GM23338 (cell line): ENCODE measurements around the gene HOXA10. TPM values are rescaled to one million over a fixed set of nuclear protein-coding genes. Genes with fewer than 3 reads are reported as not detected.

Experiments used
- ATAC-seq: fragments of 200-7000 bp; cut with Tn5 transposase; 3 replicates; pipeline ENCODE4 v1.9.1; 2020
- DNase-seq: peaks from one replicate; pipeline ENCODE4 v3.0.0-alpha.2; 2015; ENCODE audit warnings: low spot score
- H2AFZ ChIP-seq: fragments of 200-600 bp; sonication (generic); 2 replicates; pipeline ENCODE4 v1.8.0; 2016; ENCODE audit warnings: antibody characterized with exemption, mild to moderate bottlenecking, moderate library complexity
- H3F3A ChIP-seq: fragments of 200-600 bp; sonication (generic); replicated peaks from 2 replicates; pipeline ENCODE4 v1.8.0; 2017; ENCODE audit warnings: antibody characterized with exemption, mixed run types, low read depth
- H3K27ac ChIP-seq: fragments of 200-600 bp; sonication (generic); 2 replicates; pipeline ENCODE4 v1.6.1; 2016; ENCODE audit warnings: low read depth
- H3K27me3 ChIP-seq: fragments of 200-600 bp; sonication (generic); 2 replicates; pipeline ENCODE4 v1.8.0; 2016; ENCODE audit warnings: mild to moderate bottlenecking, mixed run types, moderate library complexity; ENCODE audit not compliant: insufficient read depth
- H3K36me3 ChIP-seq: fragments of 200-600 bp; sonication (generic); 2 replicates; pipeline ENCODE4 v1.8.0; 2016; ENCODE audit warnings: mild to moderate bottlenecking; ENCODE audit not compliant: insufficient read depth
- H3K4me1 ChIP-seq: fragments of 200-600 bp; sonication (generic); 2 replicates; pipeline ENCODE4 v1.8.0; 2016; ENCODE audit warnings: mild to moderate bottlenecking, moderate library complexity; ENCODE audit not compliant: insufficient read depth
- H3K4me2 ChIP-seq: fragments of 200-600 bp; sonication (generic); 2 replicates; pipeline ENCODE4 v1.7.1; 2017; ENCODE audit warnings: mixed run types
- H3K4me3 ChIP-seq: fragments of 200-600 bp; sonication (generic); 2 replicates; pipeline ENCODE4 v1.6.1; 2016; ENCODE audit warnings: mixed run types
- H3K79me2 ChIP-seq: fragments of 200-600 bp; sonication (generic); replicated peaks from 2 replicates; pipeline ENCODE4 v1.8.0; 2017; ENCODE audit warnings: mild to moderate bottlenecking; ENCODE audit not compliant: insufficient read depth
- H3K9me2 ChIP-seq: fragments of 200-600 bp; sonication (generic); 2 replicates; pipeline ENCODE4 v1.8.0; 2017; ENCODE audit not compliant: insufficient read depth
- H4K20me1 ChIP-seq: fragments of 200-600 bp; sonication (generic); replicated peaks from 2 replicates; pipeline ENCODE4 v1.8.0; 2017; ENCODE audit warnings: mild to moderate bottlenecking; ENCODE audit not compliant: insufficient read depth
- H3K27ac Mint-ChIP-seq: 2 replicates; pipeline ENCODE4 v1.8.0; 2020; ENCODE audit warnings: inconsistent platforms, mild to moderate bottlenecking, moderate library complexity, mixed read lengths
- H3K27me3 Mint-ChIP-seq: 3 replicates; pipeline ENCODE4 v1.8.0; 2022; ENCODE audit warnings: low read depth, mild to moderate bottlenecking, moderate library complexity, mixed read lengths, inconsistent platforms; ENCODE audit not compliant: insufficient read depth, poor library complexity
- H3K36me3 Mint-ChIP-seq: 3 replicates; pipeline ENCODE4 v1.8.0; 2021; ENCODE audit warnings: low read depth, mild to moderate bottlenecking, inconsistent platforms, moderate library complexity, mixed read lengths
- H3K4me1 Mint-ChIP-seq: 3 replicates; pipeline ENCODE4 v1.8.0; 2020; ENCODE audit warnings: mild to moderate bottlenecking, inconsistent platforms, mixed read lengths
- H3K4me3 Mint-ChIP-seq: 3 replicates; pipeline ENCODE4 v1.8.0; 2021; ENCODE audit warnings: moderate library complexity, mild to moderate bottlenecking, inconsistent platforms, mixed read lengths
- H3K9me3 Mint-ChIP-seq: 3 replicates; pipeline ENCODE4 v1.8.0; 2020; ENCODE audit warnings: moderate library complexity, mild to moderate bottlenecking, inconsistent platforms, mixed read lengths
- CREB1 ChIP-seq: fragments of 250-450 bp; sonication (Bioruptor Pico); IDR thresholded peaks from 2 replicates; pipeline ENCODE4 v1.5.0; 2020; ENCODE audit warnings: low read depth, mild to moderate bottlenecking, moderate library complexity
- CTCF ChIP-seq, 2 experiments: fragments of 200-600 bp in 1 of 2; sonication (generic) in 1 of 2; conservative IDR thresholded peaks; 2 replicates each; pipeline versions ENCODE4 v1.5.1 to v1.6.1; 2016 to 2017; ENCODE audit warnings: antibody characterized with exemption in 2 of 2, low read depth in 2 of 2, mild to moderate bottlenecking in 2 of 2, moderate library complexity in 1 of 2
- EZH2 ChIP-seq: fragments of 200-600 bp; sonication (generic); IDR thresholded peaks from one replicate; pipeline ENCODE4 v1.8.0; 2017; ENCODE audit warnings: antibody characterized with exemption, mild to moderate bottlenecking, low read depth; ENCODE audit not compliant: unreplicated experiment
- EZH2phosphoT487 ChIP-seq: fragments of 200-600 bp; sonication (generic); IDR thresholded peaks from one replicate; pipeline ENCODE4 v1.8.1; 2018; ENCODE audit warnings: antibody characterized with exemption; ENCODE audit not compliant: unreplicated experiment
- NANOG ChIP-seq: IDR thresholded peaks from 2 replicates; pipeline ENCODE4 v1.6.1; 2016; ENCODE audit warnings: antibody characterized with exemption, borderline replicate concordance
- REST ChIP-seq: IDR thresholded peaks from one replicate; pipeline ENCODE4 v1.6.1; 2018; ENCODE audit warnings: antibody characterized with exemption; ENCODE audit not compliant: unreplicated experiment
- ZNF114 ChIP-seq: fragments of 250-450 bp; sonication (Bioruptor Pico); IDR thresholded peaks from 2 replicates; pipeline ENCODE4 v1.5.0; 2020; ENCODE audit warnings: mild to moderate bottlenecking, moderate library complexity
- ZNF331 ChIP-seq: fragments of 250-450 bp; sonication (Bioruptor Pico); IDR thresholded peaks from 2 replicates; pipeline ENCODE4 v1.5.0; 2020; ENCODE audit warnings: low read depth, mild to moderate bottlenecking, moderate library complexity
- polyA plus RNA-seq: library from polyadenylated mRNA; unstranded; fragments of >200 nt; fragmentation: Nextera tagmentation; extraction: Ambion mirVana; gene quantifications from 2 replicates; pipeline ENCODE4 v1.2.1, GENCODE V29; 2016
- total RNA-seq: library from RNA; depleted of rRNA; stranded (reverse); fragments of >200 nt; shearing (Covaris generic); gene quantifications from 2 replicates; pipeline ENCODE4 v1.2.3, GENCODE V29; 2014

HOXA10 gene
- total and polyA plus RNA-seq, 2 experiments from 2014 or later: not detected

- Histone ChIP-seq H3K4me2 (peak within 1 kb of the TSS; percentile 93), H3K9me2 (no peaks in the 10 kb centered on the region), H3K4me1 (peaks cover 40% of the 10 kb centered on the region), H4K20me1 (peaks cover 44% of the 10 kb centered on the region), H3K27me3 (peaks cover 100% of the 10 kb centered on the region), H3K4me3 (peak within 1 kb of the TSS; percentile 60), H2AFZ (peak within 1 kb of the TSS; percentile 67; the same call in 1 of the 2 replicates), H3K36me3 (no peaks in the 10 kb centered on the region), H3F3A (peaks cover 42% of the 10 kb centered on the region), H3K27ac (no peak within 1 kb of the TSS), H3K79me2 (no peaks in the 10 kb centered on the region)
- Mint-ChIP-seq H3K9me3 (peaks cover 26% of the 10 kb centered on the region), H3K36me3 (no peaks in the 10 kb centered on the region; the same call in 2 of the 3 replicates), H3K4me3 (peak within 1 kb of the TSS; percentile 63), H3K27ac (no peak within 1 kb of the TSS), H3K27me3 (peaks cover 100% of the 10 kb centered on the region), H3K4me1 (peaks cover 24% of the 10 kb centered on the region)
- peak; percentile 79 for TF ChIP-seq EZH2
- TF ChIP-seq EZH2phosphoT487: peak; percentile 68
- TF ChIP-seq REST: no peak
- TF ChIP-seq CREB1 (CRISPR knock-in tag): peak; percentile 53
- peak; percentile 85 to 89 for TF ChIP-seq CTCF (conservative IDR thresholded peaks at IDR 0.05; ENCODE audit: low read depth in 2 of 2)
- ATAC-seq (peak; percentile 36), DNase-seq (peak; percentile 91)
Measured at GRCh38 chr7:27143023-27143949, 30.8 kb downstream of the HOXA10 start, which contains the start of gene HOXA5. HOXA5 (minus strand) TSS chr7:27143681; CDS start chr7:27143607, 74 bp downstream.

- Mint-ChIP-seq H3K4me1 (peaks cover 21% of the 10 kb centered on the region), H3K27me3 (peaks cover 100% of the 10 kb centered on the region), H3K36me3 (no peaks in the 10 kb centered on the region; the same call in 2 of the 3 replicates), H3K27ac (no peak overlapping the region), H3K9me3 (peaks cover 22% of the 10 kb centered on the region; the same call in 2 of the 3 replicates), H3K4me3 (peak overlapping the region; percentile 63)
- peaks cover 41% of the 10 kb centered on the region for H3F3A ChIP-seq
- peak overlapping the region; percentile 93 for H3K4me2 ChIP-seq
- TF ChIP-seq ZNF114 (CRISPR knock-in tag) (no peak), NANOG (no peak), ZNF331 (CRISPR knock-in tag) (no peak), EZH2phosphoT487 (no peak), EZH2 (peak; percentile 98), REST (no peak)
- peak overlapping the region; percentile 67; the same call in 1 of the 2 replicates for H2AFZ ChIP-seq
- H3K36me3 ChIP-seq: no peaks in the 10 kb centered on the region
- H3K79me2 ChIP-seq: no peaks in the 10 kb centered on the region
- H3K9me2 ChIP-seq: no peaks in the 10 kb centered on the region
- H4K20me1 ChIP-seq: peaks cover 48% of the 10 kb centered on the region
- DNase-seq (no peak), ATAC-seq (no peak; the same call in 2 of the 3 replicates)
- no peak overlapping the region for H3K27ac ChIP-seq
- peaks cover 100% of the 10 kb centered on the region for H3K27me3 ChIP-seq
- H3K4me1 ChIP-seq: peaks cover 36% of the 10 kb centered on the region
- peak overlapping the region; percentile 60 for H3K4me3 ChIP-seq
Measured at GRCh38 chr7:27142580-27143022, 31.5 kb downstream of the HOXA10 start.
